ENCODE measurements around the gene IFT122. TPM values are rescaled to one million over a fixed set of nuclear protein-coding genes. Genes with fewer than 3 reads are reported as not detected.

The IFT122 gene
- total and polyA plus RNA-seq, 9 donors: 20.8 to 58.1 (median 45.6) TPM

GRCh38 chr3:129560911-129561594, 121.0 kb downstream of the IFT122 start:
- peak; percentile 91 to 95 (median 92) for DNase-seq
- 11 to 14% (median 11%) methylated on average over 17 to 18 of the region's 18 CpGs for WGBS, 3 donors
- TF ChIP-seq POLR2A (IDR thresholded peaks at IDR 0.05) (no peak), EP300 (IDR thresholded peaks at IDR 0.05) (no peak)
- TF ChIP-seq, protein P1, sequence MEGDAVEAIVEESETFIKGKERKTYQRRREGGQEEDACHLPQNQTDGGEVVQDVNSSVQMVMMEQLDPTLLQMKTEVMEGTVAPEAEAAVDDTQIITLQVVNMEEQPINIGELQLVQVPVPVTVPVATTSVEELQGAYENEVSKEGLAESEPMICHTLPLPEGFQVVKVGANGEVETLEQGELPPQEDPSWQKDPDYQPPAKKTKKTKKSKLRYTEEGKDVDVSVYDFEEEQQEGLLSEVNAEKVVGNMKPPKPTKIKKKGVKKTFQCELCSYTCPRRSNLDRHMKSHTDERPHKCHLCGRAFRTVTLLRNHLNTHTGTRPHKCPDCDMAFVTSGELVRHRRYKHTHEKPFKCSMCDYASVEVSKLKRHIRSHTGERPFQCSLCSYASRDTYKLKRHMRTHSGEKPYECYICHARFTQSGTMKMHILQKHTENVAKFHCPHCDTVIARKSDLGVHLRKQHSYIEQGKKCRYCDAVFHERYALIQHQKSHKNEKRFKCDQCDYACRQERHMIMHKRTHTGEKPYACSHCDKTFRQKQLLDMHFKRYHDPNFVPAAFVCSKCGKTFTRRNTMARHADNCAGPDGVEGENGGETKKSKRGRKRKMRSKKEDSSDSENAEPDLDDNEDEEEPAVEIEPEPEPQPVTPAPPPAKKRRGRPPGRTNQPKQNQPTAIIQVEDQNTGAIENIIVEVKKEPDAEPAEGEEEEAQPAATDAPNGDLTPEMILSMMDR (IDR thresholded peaks at IDR 0.05): no peak
- no peaks in the 10 kb centered on the region for H3K36me3 ChIP-seq
- peak overlapping the region; percentile 8 for H3K4me3 ChIP-seq
- peak overlapping the region; percentile 82 to 92 for H3K27ac ChIP-seq
- H3K4me1 ChIP-seq (ENCODE audit: insufficient read depth): peaks cover 15% of the 10 kb centered on the region
- H3K27me3 ChIP-seq: no peaks in the 10 kb centered on the region
- intact Hi-C loops (cut with DNase I): loop anchor here in 2 of 4 donors (5.0 to 10.0 kb wide), 3 partner anchors 36 to 69 kb away; no protein-coding TSS in a partner anchor
- no peaks in the 10 kb centered on the region for H3K9me3 ChIP-seq

DNA sequence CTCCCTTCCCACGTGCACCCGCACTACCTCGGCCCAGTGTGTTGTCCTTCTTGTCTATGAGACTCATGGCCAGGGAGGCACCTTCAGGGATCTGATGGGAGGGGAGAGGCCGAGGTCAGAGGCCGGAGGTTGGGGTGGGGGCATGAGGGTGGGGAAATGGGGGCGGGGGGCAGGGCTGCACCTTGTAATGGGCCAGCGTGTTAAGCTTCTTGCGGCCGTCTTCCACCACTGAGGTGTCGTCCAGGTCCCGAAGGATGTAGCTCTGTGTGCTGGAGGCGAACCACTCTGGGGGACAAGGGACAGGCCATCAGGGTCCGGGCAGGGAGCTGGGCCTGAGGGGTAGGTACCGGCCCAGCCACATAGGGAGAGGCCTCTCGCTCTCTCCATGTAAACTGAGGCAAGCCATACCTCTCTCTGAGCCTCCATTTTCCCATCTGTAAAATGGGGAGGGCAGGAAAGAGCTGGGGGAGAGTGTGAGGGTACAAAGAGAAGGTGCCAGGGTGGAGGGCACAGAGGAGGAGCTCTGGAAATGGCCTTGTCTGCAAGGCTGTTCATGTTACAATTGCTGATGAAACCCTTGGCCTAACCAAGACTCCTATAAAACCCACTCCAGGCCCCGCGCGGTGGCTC, 121.7 kb downstream of the IFT122 start:
- Histone ChIP-seq H3K4me1 (ENCODE audit: insufficient read depth) (peaks cover 15% of the 10 kb centered on the region), H3K9me3 (no peaks in the 10 kb centered on the region), H3K27ac (peak overlapping the region; percentile 82 to 92), H3K36me3 (no peaks in the 10 kb centered on the region), H3K27me3 (no peaks in the 10 kb centered on the region), H3K4me3 (no peak overlapping the region)
- 75 to 83% (median 80%) methylated on average over 18 of the region's 18 CpGs for WGBS, 3 donors
- TF ChIP-seq, protein P1 (IDR thresholded peaks at IDR 0.05): no peak
- no peak for TF ChIP-seq POLR2A (IDR thresholded peaks at IDR 0.05)
- TF ChIP-seq EP300 (IDR thresholded peaks at IDR 0.05): no peak
- no peak for DNase-seq
- intact Hi-C loops (cut with DNase I): loop anchor here in 2 of 4 donors (5.0 to 10.0 kb wide), 3 partner anchors 36 to 69 kb away; no protein-coding TSS in a partner anchor

- Histone ChIP-seq H3K27me3 (no peaks in the 10 kb centered on the region), H3K36me3 (no peaks in the 10 kb centered on the region), H3K27ac (no peak overlapping the region), H3K4me3 (no peak overlapping the region), H3K9me3 (no peaks in the 10 kb centered on the region), H3K4me1 (ENCODE audit: insufficient read depth) (peaks cover 24% of the 10 kb centered on the region)
- TF ChIP-seq POLR2A (IDR thresholded peaks at IDR 0.05): no peak
- no peak for TF ChIP-seq EP300 (IDR thresholded peaks at IDR 0.05)
- TF ChIP-seq, protein P1 (IDR thresholded peaks at IDR 0.05): no peak
- 88 to 89% (median 88%) methylated on average over 13 to 19 of the region's 19 CpGs for WGBS, 3 donors
- intact Hi-C loops (cut with DNase I): loop anchor here in 2 of 4 donors (5.0 to 10.0 kb wide), 3 partner anchors 34 to 71 kb away; no protein-coding TSS in a partner anchor
- no peak for DNase-seq
Measured at GRCh38 chr3:129562803-129563202, 122.8 kb downstream of the IFT122 start.

DNA sequence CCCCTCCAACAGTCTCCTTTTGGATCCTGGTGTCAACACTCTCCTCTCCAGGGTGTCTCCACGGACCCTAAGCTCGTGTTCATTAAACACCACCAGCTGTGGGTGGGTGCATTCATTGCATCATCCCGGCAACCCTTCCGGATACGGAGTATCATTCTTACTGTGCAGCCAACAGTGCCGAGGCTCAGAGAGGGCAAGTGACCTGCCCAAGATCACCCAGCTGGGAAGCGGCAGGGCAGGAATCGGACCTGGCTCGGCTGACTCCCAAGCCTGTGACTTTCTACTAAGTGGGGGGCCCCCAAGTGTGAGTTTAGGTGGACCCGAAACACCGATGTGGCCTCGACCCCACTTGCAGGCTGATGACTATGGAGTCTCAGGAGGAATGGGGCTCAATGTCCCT, 123.3 kb downstream of the IFT122 start:
- H3K27me3 ChIP-seq: no peaks in the 10 kb centered on the region
- no peaks in the 10 kb centered on the region for H3K36me3 ChIP-seq
- no peak for DNase-seq
- H3K27ac ChIP-seq: no peak overlapping the region
- TF ChIP-seq, protein P1 (IDR thresholded peaks at IDR 0.05): no peak
- no peak for TF ChIP-seq POLR2A (IDR thresholded peaks at IDR 0.05)
- H3K4me1 ChIP-seq (ENCODE audit: insufficient read depth): peaks cover 24% of the 10 kb centered on the region
- H3K9me3 ChIP-seq: no peaks in the 10 kb centered on the region
- 87 to 92% (median 90%) methylated on average over 12 of the region's 12 CpGs for WGBS, 3 donors
- H3K4me3 ChIP-seq: no peak overlapping the region
- intact Hi-C loops (cut with DNase I): loop anchor here in 2 of 4 donors (5.0 to 10.0 kb wide), 3 partner anchors 34 to 71 kb away; no protein-coding TSS in a partner anchor
